Measurements from ENCODE around the gene MYO18A.

MYO18A gene

DNA sequence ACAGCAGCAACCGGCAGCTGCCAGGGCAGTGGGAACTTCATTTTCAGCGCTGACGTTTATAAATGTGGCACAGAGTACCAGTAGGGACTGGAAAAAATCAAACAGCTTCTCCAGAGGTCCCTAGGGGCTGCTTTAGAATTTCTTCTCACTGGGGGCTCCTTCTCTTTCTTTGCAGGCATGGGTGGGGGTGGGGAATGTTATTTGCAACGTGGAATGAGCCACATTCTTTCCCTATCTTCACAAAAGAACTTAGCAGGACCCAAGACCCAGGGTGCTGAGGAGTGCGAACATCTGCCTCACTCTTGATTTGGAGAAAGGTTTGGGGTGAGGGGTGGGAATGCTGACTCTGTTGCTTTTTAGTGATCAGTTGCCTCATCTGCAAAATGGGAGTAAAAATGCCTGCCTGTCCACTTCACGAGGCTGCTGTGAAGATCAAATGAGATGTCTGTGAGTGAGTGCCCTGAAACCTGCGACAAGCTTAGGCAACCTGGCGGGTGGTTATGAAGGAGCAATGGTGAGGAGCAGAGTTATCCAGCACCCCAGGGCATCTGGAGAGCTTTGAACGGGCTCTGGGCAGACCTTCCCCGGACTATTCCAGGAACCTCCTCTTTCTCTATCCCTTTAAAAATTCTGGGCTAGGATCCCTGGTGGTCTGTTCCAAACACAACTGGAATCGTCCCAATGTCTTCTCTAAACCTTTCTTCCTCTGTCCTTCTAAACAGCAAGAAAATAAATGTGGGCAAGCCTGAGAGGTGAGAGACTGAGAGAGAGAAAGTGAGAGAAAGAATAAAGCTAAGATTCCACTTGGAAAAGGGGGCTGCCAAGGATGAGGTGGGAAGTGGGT, 148.0 kb downstream of the MYO18A start:
- DNase-seq (ENCODE audit: low read depth), result no peak
- TF ChIP-seq, protein P1, sequence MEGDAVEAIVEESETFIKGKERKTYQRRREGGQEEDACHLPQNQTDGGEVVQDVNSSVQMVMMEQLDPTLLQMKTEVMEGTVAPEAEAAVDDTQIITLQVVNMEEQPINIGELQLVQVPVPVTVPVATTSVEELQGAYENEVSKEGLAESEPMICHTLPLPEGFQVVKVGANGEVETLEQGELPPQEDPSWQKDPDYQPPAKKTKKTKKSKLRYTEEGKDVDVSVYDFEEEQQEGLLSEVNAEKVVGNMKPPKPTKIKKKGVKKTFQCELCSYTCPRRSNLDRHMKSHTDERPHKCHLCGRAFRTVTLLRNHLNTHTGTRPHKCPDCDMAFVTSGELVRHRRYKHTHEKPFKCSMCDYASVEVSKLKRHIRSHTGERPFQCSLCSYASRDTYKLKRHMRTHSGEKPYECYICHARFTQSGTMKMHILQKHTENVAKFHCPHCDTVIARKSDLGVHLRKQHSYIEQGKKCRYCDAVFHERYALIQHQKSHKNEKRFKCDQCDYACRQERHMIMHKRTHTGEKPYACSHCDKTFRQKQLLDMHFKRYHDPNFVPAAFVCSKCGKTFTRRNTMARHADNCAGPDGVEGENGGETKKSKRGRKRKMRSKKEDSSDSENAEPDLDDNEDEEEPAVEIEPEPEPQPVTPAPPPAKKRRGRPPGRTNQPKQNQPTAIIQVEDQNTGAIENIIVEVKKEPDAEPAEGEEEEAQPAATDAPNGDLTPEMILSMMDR (conservative IDR thresholded peaks at IDR 0.05; ENCODE audit: low read length), result no peak
- no peak overlapping the region for H3K4me3 ChIP-seq (ENCODE audit: low read length)

DNA sequence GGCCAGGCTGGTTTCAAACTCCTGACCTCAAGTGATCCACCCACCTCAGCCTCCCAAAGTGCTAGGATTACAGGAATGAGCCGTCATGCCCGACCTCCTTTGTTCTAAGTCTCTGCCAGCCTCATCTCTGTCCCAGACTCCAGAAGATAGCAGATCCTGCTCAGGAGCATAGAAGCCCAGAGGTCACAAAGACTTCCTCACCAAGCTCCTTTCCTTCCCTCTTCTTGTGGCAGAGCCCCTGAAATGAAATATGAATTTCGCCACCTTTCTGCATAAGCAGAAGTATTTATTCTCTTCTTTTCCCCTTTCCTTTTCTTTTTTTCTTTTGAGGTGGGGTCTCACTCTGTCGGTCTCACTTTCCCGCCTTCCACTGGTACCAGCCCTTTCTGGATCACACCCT, 148.7 kb downstream of the MYO18A start:
- H3K4me3 ChIP-seq (ENCODE audit: low read length), result no peak overlapping the region
- no peak for DNase-seq (ENCODE audit: low read depth)
- TF ChIP-seq, protein P1 (conservative IDR thresholded peaks at IDR 0.05; ENCODE audit: low read length), result no peak

DNA sequence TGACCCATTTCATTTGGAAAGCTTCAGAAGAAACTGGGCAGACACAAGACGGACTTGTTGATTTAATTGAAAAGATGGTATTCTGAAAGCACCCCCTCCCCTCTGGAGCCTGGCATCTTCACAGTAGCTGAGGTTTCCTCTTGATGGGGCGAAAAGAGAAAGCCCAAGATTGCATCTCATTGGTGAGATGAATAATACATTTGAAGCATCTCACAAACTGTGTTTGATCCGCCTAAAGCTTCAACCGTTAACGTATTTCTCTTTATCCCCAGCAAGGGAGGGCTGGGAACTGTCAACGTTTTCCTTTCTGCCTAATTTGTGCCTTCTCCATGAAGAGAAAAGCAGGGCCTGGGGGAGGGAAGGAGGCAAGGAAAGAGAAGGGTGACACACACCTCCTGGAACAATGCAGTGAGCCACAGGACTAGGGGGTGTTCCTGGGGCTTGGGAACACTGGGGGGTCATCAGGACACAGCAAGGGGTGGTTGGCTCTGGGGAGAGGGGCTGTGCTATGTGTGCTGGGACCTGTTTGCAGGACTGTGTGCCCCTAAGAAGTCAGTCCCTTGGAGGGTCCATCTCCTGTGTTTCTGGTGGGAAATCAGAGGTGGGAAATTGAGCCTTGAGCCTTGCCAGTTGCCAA, 155.8 kb downstream of the MYO18A start:
- TF ChIP-seq, protein P1 (conservative IDR thresholded peaks at IDR 0.05; ENCODE audit: low read length), result no peak
- H3K4me3 ChIP-seq (ENCODE audit: low read length), result no peak overlapping the region
- DNase-seq (ENCODE audit: low read depth), result no peak

DNA sequence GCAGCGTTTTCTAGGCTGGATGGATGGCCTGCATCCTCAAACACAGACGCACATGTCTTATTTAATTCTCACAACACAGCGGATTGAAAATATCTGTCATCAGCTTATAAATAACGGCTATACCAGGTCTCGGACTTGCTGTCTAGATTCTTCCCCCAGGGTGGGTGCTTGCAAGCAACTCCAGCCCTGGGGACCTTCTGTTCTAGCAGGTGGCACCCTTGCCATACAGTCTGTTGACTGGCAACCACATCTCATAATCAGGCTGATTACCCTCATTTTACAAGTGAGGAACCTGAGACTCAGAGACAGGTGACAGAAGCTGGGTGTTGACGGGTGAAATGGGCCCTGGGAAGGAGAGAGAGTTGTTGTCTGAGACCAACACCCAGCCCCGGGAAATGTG, 158.1 kb downstream of the MYO18A start:
- DNase-seq (ENCODE audit: low read depth), result no peak
- TF ChIP-seq, protein P1 (conservative IDR thresholded peaks at IDR 0.05; ENCODE audit: low read length), result no peak
- H3K4me3 ChIP-seq (ENCODE audit: low read length), result no peak overlapping the region

DNA sequence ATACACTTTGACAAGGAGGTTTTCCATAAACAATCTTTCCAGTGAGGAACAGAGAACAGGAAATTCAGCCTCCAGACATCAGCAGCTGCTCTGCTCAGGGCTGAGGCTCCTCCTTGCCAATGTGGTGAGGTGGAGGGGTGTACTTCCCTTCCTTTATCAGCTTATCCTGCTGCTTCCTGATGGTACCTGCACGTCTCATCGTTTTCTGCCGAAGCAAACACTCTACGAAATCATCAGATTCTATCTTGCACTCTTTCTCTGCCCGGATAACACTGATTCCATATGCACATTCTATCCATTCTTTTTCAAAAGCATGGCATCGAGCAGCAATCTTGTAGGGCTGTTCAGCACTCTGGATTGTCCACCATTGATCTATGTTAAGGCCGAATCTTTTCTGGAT, 159.0 kb downstream of the MYO18A start:
- TF ChIP-seq, protein P1 (conservative IDR thresholded peaks at IDR 0.05; ENCODE audit: low read length), result no peak
- no peak for DNase-seq (ENCODE audit: low read depth)
- no peak overlapping the region for H3K4me3 ChIP-seq (ENCODE audit: low read length)

All from AG10803 (cell line).